HG03460 (cell line): ENCODE measurements around the gene MAPK8IP3.
"Not testable (repeated sequence)": the region's sequence is repeated elsewhere in the genome, so short reads cannot be mapped to it uniquely, and the experiment has no call there.

ENCODE experiments used
- ATAC-seq: cut with Tn5 transposase; IDR thresholded peaks from one replicate; pipeline ENCODE4 v1.9.1; 2021; ENCODE audit not compliant: unreplicated experiment

MAPK8IP3 gene

GRCh38 chr16:1678500-1679098, 27.4 kb upstream of the MAPK8IP3 start:
- peak; percentile 13 for ATAC-seq

DNA sequence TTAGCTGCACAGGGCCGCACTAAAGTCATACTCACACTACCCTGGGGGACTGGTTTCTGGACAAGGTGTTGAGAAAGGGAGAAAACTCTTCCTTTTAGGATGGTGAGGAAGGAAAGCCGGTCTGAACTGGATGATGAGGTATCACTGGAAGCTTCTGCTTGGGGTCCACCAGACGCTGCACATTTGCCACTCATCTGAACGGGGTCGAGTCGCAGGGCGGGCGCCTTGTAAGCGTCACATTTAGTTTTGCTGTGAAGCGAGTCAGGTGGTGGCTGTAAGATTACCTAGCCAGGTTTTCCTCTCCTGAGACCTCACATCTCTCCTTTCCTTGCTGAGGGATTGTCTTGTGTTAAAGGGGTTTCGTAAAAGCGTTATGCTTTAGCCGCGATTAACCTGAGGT, 25.6 kb upstream of the MAPK8IP3 start:
- no peak for ATAC-seq

DNA sequence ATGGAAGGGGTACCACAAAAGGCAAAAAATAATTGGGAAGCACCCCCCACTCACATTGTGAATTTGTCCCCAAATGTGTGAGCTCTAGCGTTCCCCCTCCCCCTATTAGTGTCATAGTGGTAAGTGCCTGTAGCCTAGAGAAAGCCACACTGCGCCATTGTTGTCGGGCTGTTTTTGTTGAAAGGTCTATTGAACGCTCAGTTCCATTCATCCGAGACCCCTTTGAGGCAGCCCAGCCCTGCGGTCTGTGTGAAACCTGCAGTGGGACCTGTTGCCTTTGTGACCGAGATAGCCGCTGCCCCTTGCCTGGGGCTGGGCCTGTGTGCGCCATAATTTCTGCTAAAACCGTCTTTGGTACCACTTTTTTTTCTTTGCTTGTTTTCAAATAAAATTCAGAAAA, 25.0 kb upstream of the MAPK8IP3 start:
- ATAC-seq = no peak

- ATAC-seq = no peak
These were observed 18.3 kb upstream of the MAPK8IP3 start for GRCh38 chr16:1687427-1688316.

- no peak for ATAC-seq
These were observed 17.0 kb upstream of the MAPK8IP3 start for GRCh38 chr16:1688807-1689560.

DNA sequence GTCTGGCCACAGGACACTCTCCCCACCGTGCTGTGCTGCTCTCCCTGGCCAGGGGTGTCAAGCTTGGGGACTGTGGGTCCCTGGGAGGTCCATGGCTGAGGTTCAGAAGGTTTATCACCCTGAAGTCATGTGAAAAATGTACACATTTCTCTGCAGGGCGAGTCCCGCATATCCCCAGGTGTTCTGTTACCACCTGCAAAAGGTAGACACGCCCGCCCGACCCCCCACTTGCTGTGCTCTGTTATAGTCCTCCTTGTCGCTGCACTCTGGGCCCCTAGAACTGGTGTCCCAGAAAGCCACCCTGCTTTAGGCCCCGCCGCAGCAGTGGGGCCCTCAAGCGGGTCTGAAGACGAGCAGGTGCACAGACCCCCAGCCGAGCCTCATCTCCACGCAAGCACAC, 16.1 kb upstream of the MAPK8IP3 start:
- ATAC-seq = no peak

DNA sequence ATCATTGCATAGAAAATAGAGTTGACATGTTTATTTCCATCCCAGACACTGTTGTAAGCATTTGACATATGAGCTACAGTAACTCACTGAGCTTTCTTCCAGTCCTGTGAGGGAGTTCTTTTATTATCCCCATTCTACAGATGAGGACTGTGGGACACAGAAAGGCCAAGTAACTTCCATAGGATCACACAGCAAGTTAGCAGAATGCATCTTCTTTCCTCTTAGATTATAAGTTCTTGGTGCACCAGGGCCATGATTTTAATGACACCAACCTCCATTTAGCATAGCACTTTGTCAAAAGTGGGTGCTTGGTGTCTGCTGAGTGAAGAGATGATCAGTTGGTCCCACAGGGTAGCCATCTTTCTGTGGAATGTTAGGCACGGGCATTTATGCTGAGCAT, 15.2 kb upstream of the MAPK8IP3 start:
- no peak for ATAC-seq

- ATAC-seq = no peak
These were observed 14.7 kb upstream of the MAPK8IP3 start for GRCh38 chr16:1691276-1691675.

DNA sequence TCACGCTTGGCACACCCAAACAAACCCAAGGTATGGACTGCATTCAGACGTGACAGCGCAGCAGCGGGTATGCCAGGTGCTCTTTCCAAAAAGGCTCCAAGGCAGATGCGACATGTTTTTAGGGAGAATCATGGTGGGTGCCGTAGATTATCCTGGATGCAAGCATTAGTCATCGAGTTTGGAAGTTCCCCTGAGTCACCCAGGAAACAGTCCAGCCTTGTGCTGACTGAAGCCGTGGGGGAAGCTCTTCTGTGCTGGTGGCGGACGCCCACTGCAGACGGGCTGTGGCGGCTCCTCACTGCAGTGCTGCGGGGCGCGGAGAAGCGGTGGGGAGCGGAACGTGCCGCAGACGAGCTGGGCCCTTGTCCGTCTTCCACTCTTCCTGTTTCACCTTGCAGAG, 14.0 kb upstream of the MAPK8IP3 start:
- ATAC-seq = no peak

GRCh38 chr16:1696863-1697262, 9.1 kb upstream of the MAPK8IP3 start:
- ATAC-seq = no peak

GRCh38 chr16:1698680-1699079, 7.3 kb upstream of the MAPK8IP3 start:
- ATAC-seq = no peak

DNA sequence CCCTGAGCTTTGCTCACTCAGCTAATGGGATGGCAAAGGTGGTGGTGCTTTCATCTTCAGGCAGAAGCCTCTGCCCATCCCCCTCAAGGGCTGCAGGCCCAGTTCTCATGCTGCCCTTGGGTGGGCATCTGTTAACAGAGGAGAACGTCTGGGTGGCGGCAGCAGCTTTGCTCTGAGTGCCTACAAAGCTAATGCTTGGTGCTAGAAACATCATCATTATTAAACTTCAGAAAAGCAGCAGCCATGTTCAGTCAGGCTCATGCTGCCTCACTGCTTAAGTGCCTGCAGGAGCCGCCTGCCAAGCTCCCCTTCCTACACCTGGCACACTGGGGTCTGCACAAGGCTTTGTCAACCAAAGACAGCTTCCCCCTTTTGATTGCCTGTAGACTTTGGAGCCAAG, 5.7 kb upstream of the MAPK8IP3 start:
- no peak for ATAC-seq

- ATAC-seq = no peak
These were observed 4.6 kb upstream of the MAPK8IP3 start for GRCh38 chr16:1701216-1701878.

DNA sequence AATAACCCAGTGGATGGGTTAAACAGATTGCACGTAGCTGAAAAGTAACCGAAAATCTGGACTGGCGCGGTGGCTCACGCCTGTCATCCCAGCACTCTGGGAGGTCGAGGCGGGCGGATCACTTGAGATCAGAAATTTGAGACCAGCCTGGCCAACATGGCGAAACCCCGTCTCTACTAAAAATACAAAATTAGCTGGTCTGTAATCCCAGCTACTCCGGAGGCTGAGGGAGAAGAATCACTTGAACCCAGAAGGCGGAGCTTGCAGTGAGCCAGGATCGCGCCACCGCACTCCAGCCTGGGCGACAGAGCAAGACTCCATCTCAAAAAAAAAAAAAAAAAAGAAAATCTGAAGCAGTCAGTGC, 689 bp upstream of the MAPK8IP3 start:
- ATAC-seq = not testable (repeated sequence)

- peak; percentile 4 for ATAC-seq
These were observed 594 bp downstream of the MAPK8IP3 start for GRCh38 chr16:1706386-1707192.

GRCh38 chr16:1707193-1707790, 1.3 kb downstream of the MAPK8IP3 start:
- ATAC-seq = no peak

DNA sequence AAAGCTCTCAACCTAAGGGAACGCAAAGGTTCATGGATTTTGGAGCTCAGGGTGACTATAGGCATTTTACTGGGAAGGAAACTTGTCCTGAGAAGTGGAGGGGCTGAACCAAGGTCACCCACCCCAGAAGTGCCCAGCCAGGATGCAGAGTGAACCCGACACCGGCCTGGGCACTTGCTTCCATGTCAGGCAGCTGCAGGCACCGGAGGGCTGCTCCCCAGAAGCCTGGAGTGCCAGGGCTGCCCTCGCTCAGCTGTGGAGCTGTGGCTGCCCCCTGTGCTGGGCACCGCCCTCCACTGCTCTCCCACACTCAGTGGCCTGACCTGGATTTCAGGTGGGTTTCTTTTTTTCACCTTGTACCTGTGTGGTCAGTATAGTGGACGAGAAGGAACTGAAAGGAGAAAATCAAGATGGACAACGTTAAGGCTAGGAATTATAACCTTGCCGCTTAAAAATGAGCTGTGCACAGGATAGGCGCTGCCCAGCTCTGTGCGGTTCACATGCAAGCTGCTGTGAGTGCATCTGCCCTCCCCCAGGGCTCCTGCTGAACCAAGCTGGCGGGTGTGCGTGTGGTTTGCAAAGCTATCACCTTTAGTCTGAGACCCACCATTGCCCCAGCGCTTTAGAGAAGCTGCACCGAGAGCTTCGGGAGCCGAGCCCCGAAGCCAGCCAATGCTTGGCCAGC, 2.2 kb downstream of the MAPK8IP3 start:
- no peak for ATAC-seq

GRCh38 chr16:1708768-1709180, 2.8 kb downstream of the MAPK8IP3 start:
- ATAC-seq = no peak

GRCh38 chr16:1709356-1709755, 3.4 kb downstream of the MAPK8IP3 start:
- no peak for ATAC-seq
